Measurements from ENCODE around the gene APLP1.

GRCh38 chr19:35908973-35909683, 40.8 kb downstream of the APLP1 start:
- no peak for TF ChIP-seq CTCF (IDR thresholded peaks at IDR 0.05)
- TF ChIP-seq POLR2A (IDR thresholded peaks at IDR 0.05) = no peak
- TF ChIP-seq EP300 (IDR thresholded peaks at IDR 0.05) = no peak

All from ovary (tissue), 3 donors.